Iris pigment epithelial cell (primary cell): Measurements from ENCODE around the gene INPP5J.
"Not testable (repeated sequence)": the region's sequence is repeated elsewhere in the genome, so short reads cannot be mapped to it uniquely, and the experiment has no call there.

Experiments
- DNase-seq: peaks from one replicate; pipeline ENCODE4 v3.0.0-alpha.2; 2011; ENCODE audit warnings: low read depth

INPP5J gene

GRCh38 chr22:31088233-31088986 lies 34.4 kb upstream of the INPP5J start:
- no peak for DNase-seq

- no peak for DNase-seq
Observed at GRCh38 chr22:31089160-31090100, 33.3 kb upstream of the INPP5J start.

DNA sequence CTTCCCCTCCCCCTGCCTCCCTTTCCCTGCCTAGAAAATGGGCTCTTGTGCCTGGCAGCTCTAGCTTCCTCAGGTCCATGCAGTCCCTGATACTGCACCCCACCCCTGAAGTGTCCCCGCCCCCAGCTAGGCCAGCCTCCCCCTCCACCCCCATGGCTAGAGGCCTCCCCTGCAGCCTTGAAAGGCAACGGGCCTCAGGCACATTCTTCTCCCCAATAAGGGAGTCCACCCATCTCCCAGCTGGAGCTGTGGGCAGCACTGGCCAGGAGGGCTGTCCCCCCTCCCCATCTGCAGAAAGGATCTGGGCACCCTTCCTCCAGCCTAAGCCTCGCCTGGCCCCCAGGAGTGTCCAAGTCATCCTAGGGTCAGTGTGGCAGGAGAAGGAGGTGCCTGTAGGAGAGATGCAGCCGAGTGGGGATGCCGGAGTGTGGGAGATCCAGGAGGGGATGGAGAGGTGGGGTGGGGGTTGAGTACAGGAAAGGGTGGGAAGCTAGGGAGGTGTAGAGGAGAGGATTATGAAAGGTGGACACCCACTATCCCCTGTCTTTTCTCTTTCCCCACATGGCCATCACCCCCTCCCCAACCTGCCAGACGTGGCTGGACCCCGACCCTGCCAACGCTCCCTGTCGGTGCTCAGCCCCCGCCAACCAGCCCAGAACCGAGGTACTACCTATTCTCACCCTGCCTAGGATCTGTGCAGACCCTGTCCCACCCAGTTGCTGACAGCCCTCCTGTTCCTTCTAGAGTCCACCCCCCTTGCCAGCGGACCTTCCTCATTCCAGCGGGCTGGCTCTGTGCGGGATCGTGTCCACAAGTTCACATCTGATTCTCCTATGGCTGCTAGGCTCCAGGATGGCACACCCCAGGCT lies 32.3 kb upstream of the INPP5J start:
- no peak for DNase-seq

DNA sequence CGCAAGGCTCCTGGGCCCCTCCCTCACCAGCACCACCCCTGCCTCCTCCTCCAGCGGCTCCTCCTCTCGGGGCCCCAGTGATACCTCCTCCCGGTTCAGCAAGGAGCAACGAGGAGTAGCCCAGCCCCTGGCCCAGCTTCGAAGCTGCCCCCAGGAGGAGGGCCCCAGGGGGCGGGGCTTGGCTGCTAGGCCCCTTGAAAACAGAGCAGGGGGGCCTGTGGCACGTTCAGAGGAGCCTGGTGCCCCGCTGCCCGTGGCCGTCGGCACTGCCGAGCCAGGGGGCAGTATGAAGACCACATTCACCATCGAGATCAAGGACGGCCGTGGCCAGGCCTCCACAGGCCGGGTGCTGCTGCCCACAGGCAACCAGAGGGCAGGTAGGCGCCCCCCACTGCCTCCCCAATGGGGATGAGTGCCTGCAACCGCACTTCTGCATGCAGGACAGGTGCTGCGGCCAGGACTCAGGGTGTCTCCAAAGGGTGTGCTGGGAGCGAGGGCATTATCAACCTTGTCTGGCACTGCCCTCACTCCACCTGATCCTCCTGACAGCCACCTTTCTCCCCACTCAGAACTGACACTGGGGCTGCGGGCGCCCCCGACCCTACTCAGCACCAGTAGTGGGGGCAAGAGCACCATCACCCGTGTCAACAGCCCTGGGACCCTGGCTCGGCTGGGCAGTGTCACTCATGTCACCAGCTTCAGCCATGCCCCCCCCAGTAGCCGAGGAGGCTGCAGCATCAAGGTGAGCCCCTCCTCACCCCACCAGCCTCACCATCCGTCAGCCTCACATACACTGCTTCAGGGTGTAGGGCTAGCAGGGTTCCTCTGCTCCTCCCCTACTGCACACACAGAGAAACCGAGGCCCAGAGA lies 31.4 kb upstream of the INPP5J start:
- DNase-seq, result no peak

DNA sequence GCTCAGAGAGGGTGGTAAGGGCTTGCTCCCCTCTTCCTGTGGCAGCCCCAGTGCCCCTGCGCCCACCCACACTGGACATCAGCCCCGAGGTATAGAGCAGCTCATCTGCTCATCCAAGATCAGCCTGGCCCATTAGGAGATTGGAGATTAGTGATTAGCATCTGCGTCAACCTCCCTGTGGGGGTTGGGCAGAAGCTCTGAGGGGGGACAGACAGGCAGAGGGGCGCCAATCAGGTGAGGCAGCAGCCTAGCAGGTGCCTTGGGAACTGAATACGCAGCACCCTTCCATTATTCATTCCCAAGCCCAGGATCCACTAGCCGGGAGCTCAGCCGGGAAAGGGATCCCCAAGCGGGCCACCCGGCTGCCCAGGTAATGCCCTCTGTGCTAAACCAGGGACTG lies 30.6 kb upstream of the INPP5J start:
- no peak for DNase-seq

GRCh38 chr22:31093086-31093850 lies 29.5 kb upstream of the INPP5J start:
- no peak for DNase-seq

DNA sequence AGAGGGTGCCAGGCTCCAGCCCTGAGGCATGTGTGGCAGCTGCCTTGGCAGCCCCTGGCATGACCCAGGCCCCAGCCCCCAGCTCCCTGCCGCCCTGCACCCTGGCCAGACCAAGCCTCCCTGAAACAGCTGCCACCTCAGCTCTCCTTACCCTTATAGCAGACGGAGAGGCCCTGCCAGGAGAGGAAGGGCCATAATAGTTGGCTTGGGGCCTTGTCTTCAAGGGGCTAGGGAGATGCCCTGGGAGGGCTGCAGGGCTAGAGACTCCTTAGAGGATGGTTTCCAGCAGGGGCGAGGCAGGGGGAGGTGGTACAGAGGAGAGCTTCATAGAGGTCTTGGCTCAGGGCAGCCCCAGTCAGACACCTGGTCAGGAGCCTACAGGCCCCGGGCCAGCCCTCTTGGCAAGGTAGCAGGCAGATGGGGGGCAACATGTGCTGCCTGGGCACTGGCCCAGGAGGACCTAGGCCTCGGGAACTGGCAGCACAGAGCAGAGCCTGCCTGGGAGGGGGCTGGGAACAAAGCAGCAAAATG lies 28.7 kb upstream of the INPP5J start:
- no peak for DNase-seq

DNA sequence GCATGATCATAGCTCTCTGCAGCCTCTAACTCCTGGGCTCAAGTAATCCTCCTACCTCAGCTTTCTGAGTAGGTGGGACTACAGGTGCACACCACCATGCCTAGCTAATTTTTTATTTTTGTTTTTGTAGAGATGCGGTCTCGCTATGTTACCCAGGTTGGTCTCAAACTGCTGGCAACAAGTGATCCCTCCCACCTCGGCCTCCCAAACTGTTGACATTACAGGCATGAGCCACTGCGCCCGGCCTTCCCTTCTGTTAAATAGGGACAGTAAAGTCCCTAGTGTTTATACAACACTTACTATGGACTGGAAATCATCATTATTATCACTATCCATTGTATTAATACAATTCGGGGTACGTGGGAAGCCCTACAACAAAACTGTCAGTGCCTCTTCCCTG lies 28.0 kb upstream of the INPP5J start:
- DNase-seq, result no peak

DNA sequence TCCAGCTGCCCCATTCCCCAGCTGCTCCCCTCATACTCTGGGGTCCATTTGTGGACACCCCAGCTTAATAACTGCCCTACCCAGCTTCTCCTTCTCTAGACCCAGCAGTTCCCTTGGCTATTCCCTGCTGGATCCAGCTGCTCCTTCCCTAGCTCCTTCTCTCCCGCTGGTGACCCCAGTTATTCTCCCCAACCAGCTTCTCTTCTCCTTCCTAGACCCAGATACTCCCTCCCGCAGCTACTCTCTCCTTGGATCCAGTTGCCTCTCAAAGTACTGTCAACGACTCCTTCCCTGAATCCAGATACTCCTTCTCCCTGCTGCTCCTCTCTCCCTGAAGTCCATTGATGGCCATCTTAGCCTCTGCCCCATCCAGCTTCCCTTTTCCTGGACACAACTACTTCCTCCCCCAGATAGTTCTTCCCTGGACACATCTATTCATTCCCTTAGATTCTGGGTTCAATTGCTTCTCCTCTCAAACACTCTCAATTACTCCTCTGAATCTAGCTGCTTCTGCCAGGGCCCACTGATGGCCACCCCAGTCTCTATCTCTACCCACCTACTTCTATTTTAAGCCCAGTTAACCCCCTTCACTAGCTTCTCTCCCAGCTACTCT lies 27.0 kb upstream of the INPP5J start:
- DNase-seq, result no peak

GRCh38 chr22:31096657-31097279 lies 26.0 kb upstream of the INPP5J start:
- no peak for DNase-seq

GRCh38 chr22:31097539-31097938 lies 25.2 kb upstream of the INPP5J start:
- DNase-seq, result not testable (repeated sequence)

DNA sequence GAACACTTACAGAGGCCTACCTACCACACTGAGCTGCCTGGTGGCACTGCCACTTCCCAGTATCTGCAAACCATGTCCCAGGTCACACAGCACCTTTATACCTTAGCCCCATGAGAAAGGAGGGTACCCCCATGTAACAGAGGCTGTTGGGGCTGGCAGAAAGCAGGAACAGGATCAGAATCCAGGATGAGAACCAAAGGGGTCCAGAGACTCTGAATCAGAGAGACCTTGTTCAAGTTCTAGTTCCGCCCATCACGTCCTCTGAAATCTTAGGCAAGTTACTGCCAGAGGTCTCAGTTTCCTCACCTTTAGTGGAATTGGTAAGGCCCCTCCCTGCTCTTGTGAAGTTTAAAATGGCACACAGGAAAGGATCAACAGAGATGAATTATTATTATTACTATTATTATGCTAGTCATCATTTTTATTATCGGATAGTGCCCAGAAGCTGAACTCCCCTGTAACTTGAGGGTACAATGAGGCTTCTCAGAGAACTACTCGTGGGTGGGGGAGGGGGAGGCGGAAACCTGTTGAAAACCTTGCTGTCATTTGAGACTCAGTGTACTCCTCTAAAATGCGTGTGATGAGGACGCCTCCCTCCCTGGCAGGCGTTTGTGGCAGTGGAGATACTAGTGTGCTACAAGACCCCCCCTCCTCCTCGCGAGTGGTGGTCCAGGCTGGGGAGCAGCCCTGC lies 24.7 kb upstream of the INPP5J start:
- no peak for DNase-seq

DNA sequence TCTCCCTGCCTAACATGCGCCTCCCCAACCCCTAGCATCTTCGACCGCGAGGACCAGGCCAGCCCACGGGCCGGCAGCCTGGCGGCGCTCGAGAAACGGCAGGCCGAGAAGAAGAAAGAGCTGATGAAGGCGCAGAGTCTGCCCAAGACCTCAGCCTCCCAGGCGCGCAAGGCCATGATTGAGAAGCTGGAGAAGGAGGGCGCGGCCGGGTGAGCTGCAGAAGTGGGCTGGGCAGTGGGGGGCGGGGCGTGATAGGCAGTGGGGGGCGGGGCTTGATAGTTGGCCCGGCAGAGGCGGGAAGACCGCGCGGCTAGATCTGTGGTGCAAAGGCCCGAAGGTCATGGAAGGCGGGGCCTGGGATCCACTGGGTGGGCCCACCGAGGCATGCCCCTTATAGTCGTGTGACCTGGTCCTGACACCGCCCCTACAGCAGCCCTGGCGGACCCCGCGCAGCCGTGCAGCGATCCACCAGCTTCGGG lies 24.1 kb upstream of the INPP5J start:
- DNase-seq, result no peak

DNA sequence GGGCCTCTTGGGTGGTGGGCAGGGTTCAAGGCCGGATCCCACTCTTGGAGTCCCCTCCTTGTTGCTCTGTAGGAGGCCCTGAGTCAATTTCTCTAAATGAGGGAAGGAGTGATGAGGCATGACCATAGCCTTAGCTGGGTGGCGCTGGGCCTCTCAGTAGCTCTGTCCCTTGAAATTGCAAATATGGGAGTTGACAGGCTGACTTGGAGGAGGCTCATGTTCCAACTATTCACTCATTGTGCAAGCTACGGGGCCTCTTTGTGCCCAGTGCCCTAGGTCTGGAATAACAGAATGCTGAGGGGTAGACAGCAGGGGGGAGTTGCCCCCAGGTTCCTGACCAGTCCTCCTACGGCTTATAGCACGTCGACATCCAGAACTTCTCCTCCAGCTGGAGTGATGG lies 23.4 kb upstream of the INPP5J start:
- DNase-seq, result no peak

DNA sequence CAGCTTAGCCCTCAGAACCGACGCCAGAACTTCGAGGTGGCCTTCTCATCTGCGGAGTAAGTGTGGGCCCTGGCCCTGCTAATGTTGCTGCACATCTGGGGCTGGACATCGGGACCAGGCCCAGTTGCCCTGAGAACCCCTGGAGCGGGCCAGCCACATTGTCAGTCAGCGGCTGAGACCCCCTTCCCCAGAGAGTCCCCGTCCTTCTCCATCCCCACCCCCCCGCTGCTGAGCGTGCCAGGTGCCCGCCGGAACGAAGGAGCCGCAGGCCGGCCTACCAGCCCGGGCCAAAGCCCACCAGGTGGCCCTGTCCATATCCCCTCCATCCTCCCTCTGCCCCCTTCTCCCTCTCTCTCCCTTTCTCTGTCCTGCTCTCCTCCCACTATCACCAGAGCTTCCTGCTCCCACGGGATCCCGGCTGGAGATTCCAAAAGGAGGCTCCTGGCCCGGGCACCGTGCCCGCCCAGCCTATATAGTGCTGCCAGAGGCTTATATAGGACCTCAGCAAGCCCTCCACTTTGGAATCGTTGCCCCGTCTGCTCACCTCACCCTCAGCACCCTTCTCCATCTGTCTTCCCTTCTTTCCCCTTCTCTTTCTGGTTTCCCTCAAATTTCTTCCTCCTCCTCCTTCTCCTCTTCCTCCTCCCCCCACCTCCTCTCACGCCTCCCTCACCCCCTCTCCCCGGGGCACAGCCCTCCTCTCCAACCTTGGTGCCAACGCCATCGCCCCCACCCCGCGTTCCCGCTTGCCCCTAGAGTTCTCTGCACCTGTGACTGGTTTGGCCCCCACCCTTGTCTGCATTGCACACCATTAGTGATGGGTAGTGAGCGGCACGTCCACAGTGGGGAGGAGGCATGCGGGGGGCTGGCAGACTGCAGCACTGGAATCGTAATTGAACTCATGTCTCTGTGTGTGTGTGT lies 22.7 kb upstream of the INPP5J start:
- no peak for DNase-seq

DNA sequence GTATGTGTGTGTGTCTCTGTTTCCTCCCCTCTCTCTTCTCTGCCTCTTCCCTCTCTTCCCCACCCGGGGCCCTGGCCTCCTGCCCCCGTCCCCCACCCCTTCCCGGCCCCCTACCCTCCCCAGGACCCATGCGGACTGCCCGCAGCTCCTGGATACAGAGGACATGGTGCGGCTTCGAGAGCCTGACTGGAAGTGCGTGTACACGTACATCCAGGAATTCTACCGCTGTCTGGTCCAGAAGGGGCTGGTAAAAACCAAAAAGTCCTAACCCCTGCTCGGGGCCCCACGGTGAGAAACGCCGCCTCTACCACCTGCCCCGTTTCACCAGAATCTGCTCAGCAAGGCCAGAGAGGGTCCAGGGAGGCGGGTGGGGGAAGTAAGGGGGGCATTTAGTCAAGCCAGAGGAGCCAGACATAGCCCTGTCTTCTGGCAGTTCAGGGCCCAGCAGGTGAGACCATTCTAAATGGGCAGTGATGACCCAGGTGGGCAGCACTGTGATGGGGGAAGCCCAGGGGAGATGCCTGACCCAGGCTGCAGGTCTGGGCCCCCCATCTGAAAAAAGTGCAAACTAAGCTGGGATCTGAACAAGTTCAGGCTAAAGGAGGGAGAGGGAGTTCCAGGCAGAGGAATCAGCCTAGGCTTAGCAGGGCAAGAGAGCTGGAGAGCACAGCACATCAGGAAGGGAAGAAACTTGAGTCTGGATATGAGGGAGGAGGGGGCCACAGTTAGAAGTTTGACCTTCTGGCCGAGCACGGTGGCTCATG lies 21.8 kb upstream of the INPP5J start:
- no peak for DNase-seq
